MM.1S (cell line): ENCODE data around the gene CCR5AS.

Experiments
- EZH2phosphoT487 ChIP-seq: fragments of 300-600 bp; sonication (generic); IDR thresholded peaks from 2 replicates; pipeline ENCODE4 v1.6.1; 2018; ENCODE audit warnings: antibody characterized with exemption, low read length
- TF ChIP-seq, protein P1 (sequence below): fragments of 300-600 bp; sonication (generic); IDR thresholded peaks from 2 replicates; pipeline ENCODE4 v1.5.1; 2016; ENCODE audit warnings: antibody characterized with exemption, low read length, mixed read lengths

DNA sequence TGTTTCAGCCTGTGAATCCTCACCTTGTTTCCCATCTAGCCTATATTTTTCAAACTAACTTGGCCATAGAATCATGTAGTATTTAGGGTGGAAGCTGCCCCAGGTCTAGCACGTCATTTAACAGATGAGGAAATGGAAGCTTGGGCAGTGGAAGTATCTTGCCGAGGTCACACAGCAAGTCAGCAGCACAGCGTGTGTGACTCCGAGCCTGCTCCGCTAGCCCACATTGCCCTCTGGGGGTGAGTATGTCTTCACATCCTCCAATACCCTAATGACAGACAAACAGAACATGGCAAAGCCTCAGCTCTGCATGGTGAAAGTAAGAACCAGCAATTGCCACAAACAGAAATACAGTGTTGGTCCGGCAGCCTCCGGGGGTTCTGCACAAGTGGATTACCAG is 38.3 kb downstream of the CCR5AS start:
- TF ChIP-seq, protein P1, sequence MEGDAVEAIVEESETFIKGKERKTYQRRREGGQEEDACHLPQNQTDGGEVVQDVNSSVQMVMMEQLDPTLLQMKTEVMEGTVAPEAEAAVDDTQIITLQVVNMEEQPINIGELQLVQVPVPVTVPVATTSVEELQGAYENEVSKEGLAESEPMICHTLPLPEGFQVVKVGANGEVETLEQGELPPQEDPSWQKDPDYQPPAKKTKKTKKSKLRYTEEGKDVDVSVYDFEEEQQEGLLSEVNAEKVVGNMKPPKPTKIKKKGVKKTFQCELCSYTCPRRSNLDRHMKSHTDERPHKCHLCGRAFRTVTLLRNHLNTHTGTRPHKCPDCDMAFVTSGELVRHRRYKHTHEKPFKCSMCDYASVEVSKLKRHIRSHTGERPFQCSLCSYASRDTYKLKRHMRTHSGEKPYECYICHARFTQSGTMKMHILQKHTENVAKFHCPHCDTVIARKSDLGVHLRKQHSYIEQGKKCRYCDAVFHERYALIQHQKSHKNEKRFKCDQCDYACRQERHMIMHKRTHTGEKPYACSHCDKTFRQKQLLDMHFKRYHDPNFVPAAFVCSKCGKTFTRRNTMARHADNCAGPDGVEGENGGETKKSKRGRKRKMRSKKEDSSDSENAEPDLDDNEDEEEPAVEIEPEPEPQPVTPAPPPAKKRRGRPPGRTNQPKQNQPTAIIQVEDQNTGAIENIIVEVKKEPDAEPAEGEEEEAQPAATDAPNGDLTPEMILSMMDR = peak; percentile 86
- TF ChIP-seq EZH2phosphoT487 = no peak
